HG03280 (cell line): ENCODE measurements around the gene FNDC11.
"Not testable (repeated sequence)": the region's sequence is repeated elsewhere in the genome, so short reads cannot be mapped to it uniquely, and the experiment has no call there.

Experiments
- ATAC-seq: cut with Tn5 transposase; IDR thresholded peaks from one replicate; pipeline ENCODE4 v1.9.1; 2021; ENCODE audit warnings: mild to moderate bottlenecking, moderate library complexity; ENCODE audit not compliant: unreplicated experiment

FNDC11 gene

DNA sequence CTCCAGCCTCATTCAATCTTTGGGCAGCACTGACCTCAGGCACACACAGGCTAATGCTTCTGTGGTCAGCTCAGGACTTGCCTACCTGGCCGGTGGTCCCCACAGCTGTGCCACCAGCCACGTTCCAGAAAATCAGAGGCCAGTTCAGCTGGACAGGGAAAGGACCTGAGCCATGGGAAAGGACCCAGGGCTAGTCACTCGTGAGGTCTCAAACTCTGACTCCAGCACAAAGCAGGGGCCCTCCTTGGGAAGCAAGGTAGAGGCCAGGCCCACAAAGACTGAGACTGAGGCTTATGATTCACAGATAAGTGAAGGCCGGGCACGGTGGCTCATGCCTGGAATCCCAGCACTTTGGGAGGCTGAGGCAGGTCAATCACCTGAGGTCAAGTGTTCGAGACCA lies 42.5 kb downstream of the FNDC11 start:
- ATAC-seq, result no peak

- no peak for ATAC-seq
Observed at GRCh38 chr20:63597651-63598478, 43.9 kb downstream of the FNDC11 start.

- ATAC-seq, result no peak
Observed at GRCh38 chr20:63598479-63599395, 44.8 kb downstream of the FNDC11 start.

DNA sequence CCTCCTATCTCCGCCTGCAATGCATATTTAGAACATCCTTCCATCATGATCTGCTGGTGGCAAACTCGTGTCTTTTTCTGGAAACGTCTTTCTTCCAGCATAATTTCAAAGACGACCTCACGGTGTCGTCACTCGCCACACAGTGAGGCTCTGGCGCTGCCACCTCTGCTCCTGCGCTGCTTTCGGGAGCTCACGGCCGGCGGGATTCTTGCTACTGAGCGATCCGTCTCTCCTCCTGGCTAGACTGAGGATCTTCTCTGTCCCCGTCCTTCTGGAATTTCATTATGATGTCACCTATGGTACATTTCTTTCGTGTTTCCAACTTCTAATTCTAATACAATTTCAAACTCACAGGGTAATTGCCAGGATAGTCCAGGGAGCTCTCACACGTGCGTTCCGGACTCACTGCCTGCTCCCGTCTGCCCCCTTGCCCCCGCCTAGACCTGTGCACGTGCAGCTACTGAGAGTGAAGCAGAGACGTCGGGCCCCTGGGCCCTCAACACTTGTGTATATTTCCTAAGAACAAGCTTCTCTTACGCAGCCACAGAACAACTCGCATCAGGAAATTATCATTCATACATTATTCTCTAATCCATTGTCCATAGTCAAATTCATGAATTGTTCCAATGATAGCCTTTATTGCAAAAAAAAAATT lies 45.6 kb downstream of the FNDC11 start:
- ATAC-seq, result no peak

DNA sequence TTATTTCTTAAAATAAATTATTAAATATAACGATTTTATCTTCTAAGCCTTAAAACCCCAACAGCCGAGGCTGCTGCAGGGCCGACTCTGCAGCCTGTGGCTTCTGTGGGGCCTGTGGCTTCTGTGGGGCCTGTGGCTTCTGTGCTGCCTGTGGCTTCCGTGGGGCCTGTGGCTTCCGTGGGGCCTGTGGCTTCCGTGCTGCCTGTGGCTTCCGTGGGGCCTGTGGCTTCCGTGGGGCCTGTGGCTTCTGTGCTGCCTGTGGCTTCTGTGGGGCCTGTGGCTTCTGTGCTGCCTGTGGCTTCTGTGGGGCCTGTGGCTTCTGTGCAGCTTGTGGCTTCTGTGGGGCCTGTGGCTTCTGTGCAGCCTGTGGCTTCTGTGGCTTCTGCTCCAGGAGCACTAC lies 47.7 kb downstream of the FNDC11 start:
- not testable (repeated sequence) for ATAC-seq

GRCh38 chr20:63602321-63602720 lies 48.4 kb downstream of the FNDC11 start:
- no peak for ATAC-seq
